IPS-11a (cell line): ENCODE results near the gene SLC6A8.
"Not testable (repeated sequence)": the region's sequence is repeated elsewhere in the genome, so short reads cannot be mapped to it uniquely, and the experiment has no call there.

Experiments
- H3K4me3 ChIP-seq: one replicate; pipeline ENCODE4 v1.5.1; 2013; ENCODE audit warnings: low read depth, low read length, control low read depth

SLC6A8 gene

GRCh38 chrX:153727123-153727931 is 39.6 kb downstream of the SLC6A8 start:
- no peak overlapping the region for H3K4me3 ChIP-seq

GRCh38 chrX:153728095-153728494 is 40.4 kb downstream of the SLC6A8 start:
- no peak overlapping the region for H3K4me3 ChIP-seq

- H3K4me3 ChIP-seq, result no peak overlapping the region
Observed at GRCh38 chrX:153728951-153729631, 41.4 kb downstream of the SLC6A8 start.

GRCh38 chrX:153730115-153730514 is 42.4 kb downstream of the SLC6A8 start:
- H3K4me3 ChIP-seq, result not testable (repeated sequence)

GRCh38 chrX:153731117-153731844 is 43.6 kb downstream of the SLC6A8 start:
- H3K4me3 ChIP-seq, result no peak overlapping the region

GRCh38 chrX:153731845-153732215 is 44.1 kb downstream of the SLC6A8 start:
- no peak overlapping the region for H3K4me3 ChIP-seq

GRCh38 chrX:153732401-153732800 is 44.7 kb downstream of the SLC6A8 start:
- no peak overlapping the region for H3K4me3 ChIP-seq

GRCh38 chrX:153733651-153734240 is 46.0 kb downstream of the SLC6A8 start:
- H3K4me3 ChIP-seq, result no peak overlapping the region

- no peak overlapping the region for H3K4me3 ChIP-seq
Observed at GRCh38 chrX:153734871-153735270, 47.1 kb downstream of the SLC6A8 start.

- H3K4me3 ChIP-seq, result no peak overlapping the region
Observed at GRCh38 chrX:153735274-153735673, 47.5 kb downstream of the SLC6A8 start.

GRCh38 chrX:153736071-153736820 is 48.5 kb downstream of the SLC6A8 start:
- no peak overlapping the region for H3K4me3 ChIP-seq

- no peak overlapping the region for H3K4me3 ChIP-seq
Observed at GRCh38 chrX:153736871-153737441, 49.2 kb downstream of the SLC6A8 start.

GRCh38 chrX:153738056-153738605 is 50.4 kb downstream of the SLC6A8 start:
- no peak overlapping the region for H3K4me3 ChIP-seq

GRCh38 chrX:153739754-153740486 is 52.2 kb downstream of the SLC6A8 start:
- no peak overlapping the region for H3K4me3 ChIP-seq

- H3K4me3 ChIP-seq, result no peak overlapping the region
Observed at GRCh38 chrX:153740631-153741222, 53.0 kb downstream of the SLC6A8 start.

GRCh38 chrX:153741446-153741845 is 53.7 kb downstream of the SLC6A8 start:
- H3K4me3 ChIP-seq, result no peak overlapping the region

GRCh38 chrX:153742111-153742510 is 54.4 kb downstream of the SLC6A8 start:
- H3K4me3 ChIP-seq, result not testable (repeated sequence)

GRCh38 chrX:153742796-153743467 is 55.2 kb downstream of the SLC6A8 start:
- H3K4me3 ChIP-seq, result not testable (repeated sequence)
